ENCODE measurements around the gene NRP2. TPM values are rescaled to one million over a fixed set of nuclear protein-coding genes. Genes with fewer than 3 reads are reported as not detected.

NRP2 gene
- total and polyA plus RNA-seq, 2 of the 13 experiments (the other 11 are each of a cell fraction or from before 2014, with no cell fraction given) = 0.65 to 1.4 TPM

DNA sequence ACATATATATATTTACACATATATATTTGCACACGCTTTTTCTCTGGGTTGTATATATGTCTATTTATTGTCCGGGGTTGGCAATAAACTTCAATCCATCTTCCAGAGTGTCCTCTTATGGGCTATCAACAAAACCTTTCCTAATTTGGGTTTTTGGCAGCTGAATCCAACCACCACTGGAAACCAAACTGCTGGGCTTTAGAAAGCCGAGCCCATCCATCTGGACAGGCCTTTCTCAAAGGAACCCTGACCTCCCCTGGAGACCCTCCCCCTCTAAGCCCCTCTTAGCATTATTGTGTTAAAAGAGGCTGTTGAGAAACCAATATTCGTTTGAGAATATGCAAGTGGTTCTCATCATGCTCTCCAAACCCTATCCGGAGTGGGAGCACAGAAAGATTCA is 153.6 kb downstream of the NRP2 start:
- intact Hi-C loops (cut with micrococcal nuclease; ENCODE audit: unreplicated experiment) (no loop called here), in situ Hi-C loops (cut with HindIII; ENCODE audit: extremely low pct_ligation_motif_present, low pct_unique_long_range_greater_than_20kb) (no loop called here)
- no peaks in the 10 kb centered on the region for H3K9me3 ChIP-seq (ENCODE audit: low read length)
- H3K4me1 ChIP-seq (ENCODE audit: insufficient read depth, low read length) = no peaks in the 10 kb centered on the region
- no TSS peak for BruUV-seq (replicated peaks)
- no peaks in the 10 kb centered on the region for H4K20me1 ChIP-seq (ENCODE audit: insufficient read depth, low read length)
- H3K4me3 ChIP-seq (replicated peaks in 1 of 3; ENCODE audit: insufficient read depth in 1 of 3, low read depth in 2 of 3, low read length in 3 of 3) = no peak overlapping the region
- H3K4me2 ChIP-seq (ENCODE audit: low read depth, low read length) = no peak overlapping the region
- ATAC-seq (no peak), DNase-seq (ENCODE audit: low spot score) (no peak), FAIRE-seq (no peak)
- no peak overlapping the region for H3K27ac ChIP-seq (ENCODE audit: extremely low read length, insufficient read depth, low read length)
- TF ChIP-seq HNRNPLL (IDR thresholded peaks at IDR 0.05; ENCODE audit: low read depth, low read length, poor library complexity, severe bottlenecking) (no peak), YEATS2 (CRISPR knock-in tag; IDR thresholded peaks at IDR 0.05; ENCODE audit: borderline replicate concordance) (no peak), SKIL (CRISPR knock-in tag; IDR thresholded peaks at IDR 0.05; ENCODE audit: borderline replicate concordance) (no peak), ZNF773 (CRISPR knock-in tag; IDR thresholded peaks at IDR 0.05; ENCODE audit: borderline replicate concordance) (no peak), ZNF761 (CRISPR knock-in tag; conservative IDR thresholded peaks at IDR 0.05) (no peak), ZNF589 (CRISPR knock-in tag; conservative IDR thresholded peaks at IDR 0.05) (no peak), ZNF24 (IDR thresholded peaks at IDR 0.05) (no peak), ZNF274 (CRISPR knock-in tag; IDR thresholded peaks at IDR 0.05) (no peak), RBM22 (optimal IDR thresholded peaks at IDR 0.05; ENCODE audit: low read length) (no peak), NPAS2 (CRISPR knock-in tag; IDR thresholded peaks at IDR 0.05; ENCODE audit: borderline replicate concordance) (no peak), FIP1L1 (IDR thresholded peaks at IDR 0.05; ENCODE audit: borderline replicate concordance, insufficient read depth, low read depth, low read length) (no peak), ZNF768 (CRISPR knock-in tag; IDR thresholded peaks at IDR 0.05) (no peak), ZFP1 (CRISPR knock-in tag; IDR thresholded peaks at IDR 0.05) (no peak), ZNF7 (CRISPR knock-in tag; IDR thresholded peaks at IDR 0.05) (no peak), SATB2 (CRISPR knock-in tag; IDR thresholded peaks at IDR 0.05) (no peak), CEBPB (IDR thresholded peaks at IDR 0.05; ENCODE audit: borderline replicate concordance, low read depth, low read length) (no peak)
- ChIA-PET CTCF (ENCODE audit: low intra/inter-chr PET ratio, low total read pairs) (no interaction called here), POLR2A (no interaction called here)
- H2AFZ ChIP-seq (ENCODE audit: low read length) = no peak overlapping the region
- no peak overlapping the region for H3K9ac ChIP-seq (ENCODE audit: insufficient read depth, low read depth, low read length)
- no peaks in the 10 kb centered on the region for H3K36me3 ChIP-seq (replicated peaks in 1 of 2; ENCODE audit: control insufficient read depth in 1 of 2, insufficient read depth in 2 of 2, low read length in 2 of 2)
- peaks cover 0 to 6% of the 10 kb centered on the region in 2 experiments; a peak in 2 of 5 replicates for H3K27me3 ChIP-seq (ENCODE audit: control insufficient read depth in 1 of 2, insufficient read depth in 2 of 2, low read length in 2 of 2)
- no peaks in the 10 kb centered on the region for H3K79me2 ChIP-seq (ENCODE audit: insufficient read depth, low read length)
- 6% methylated on average over 5 of the region's 5 CpGs for WGBS (ENCODE audit: low lambda C conversion rate)
